ENCODE results near the gene NDE1.

GRCh38 chr16:15749985-15750384 is 99.9 kb downstream of the NDE1 start:
- no peak for TF ChIP-seq CTCF (IDR thresholded peaks at IDR 0.05)
- no peak for TF ChIP-seq POLR2A (IDR thresholded peaks at IDR 0.05)
- no peak for TF ChIP-seq POLR2AphosphoS5 (IDR thresholded peaks at IDR 0.05)

All from prostate gland (tissue), 2 donors.